ENCODE measurements around the gene EAF1. TPM values are rescaled to one million over a fixed set of nuclear protein-coding genes. Genes with fewer than 3 reads are reported as not detected.

EAF1 gene
- 29.5 and 33.8 TPM in 2 replicates for total RNA-seq

GRCh38 chr3:15427182-15427880, at the start of gene EAF1, which contains the start of gene METTL6:
Gene EAF1, plus strand, starts transcription at chr3:15427598. Its CDS starts 182 bp downstream, at chr3:15427780.
Gene METTL6, minus strand, starts transcription at chr3:15427544. Its CDS starts 1,033 bp downstream, at chr3:15426511.

Small RNAs within 50 kb of the gene (small RNA-seq; reads per million reads assigned to genes)
- not detected for gene RNU6-1024P (ENCODE audit: low replicate concordance)

Other genes starting within 250 kb of the EAF1 start
- 36.1 and 45.4 TPM in 2 replicates for gene CAPN7, start 221.4 kb upstream of the EAF1 start, total RNA-seq
- 5.6 and 14.2 TPM in 2 replicates for gene SH3BP5, start 95.0 kb upstream of the EAF1 start, total RNA-seq
- gene METTL6, start 54 bp upstream of the EAF1 start, total RNA-seq: 21.3 and 28.2 TPM in 2 replicates
- gene COLQ, start 94.1 kb downstream of the EAF1 start, total RNA-seq: 0.29 and 0.66 TPM in 2 replicates
- 23.0 and 26.0 TPM in 2 replicates for gene HACL1, start 174.0 kb downstream of the EAF1 start, total RNA-seq
- 23.8 and 30.4 TPM in 2 replicates for gene BTD, start 174.1 kb downstream of the EAF1 start, total RNA-seq